Esophagus (tissue), 2 donors: ENCODE data around the gene AGXT2. TPM values are rescaled to one million over a fixed set of nuclear protein-coding genes. Genes with fewer than 3 reads are reported as not detected.

Experiments used
- H3K27ac ChIP-seq, 2 donors: one replicate each; pipeline ENCODE4 v1.5.1; 2013; ENCODE audit warnings: low read depth in 2 of 2, mild to moderate bottlenecking in 2 of 2, inconsistent platforms in 1 of 2, low read length in 1 of 2, moderate library complexity in 1 of 2
- H3K27me3 ChIP-seq, 2 donors: one replicate each; pipeline ENCODE4 v1.6.1; 2013; ENCODE audit warnings: low read length in 2 of 2, control low read depth in 1 of 2, mild to moderate bottlenecking in 1 of 2; ENCODE audit not compliant: insufficient read depth in 2 of 2, control insufficient read depth in 1 of 2
- H3K36me3 ChIP-seq, 2 donors: one replicate each; pipeline ENCODE4 v1.6.1; 2013; ENCODE audit warnings: low read length in 1 of 2; ENCODE audit not compliant: control insufficient read depth in 2 of 2, insufficient read depth in 2 of 2
- H3K4me1 ChIP-seq, 2 donors: one replicate each; pipeline ENCODE4 v1.6.1; 2013; ENCODE audit warnings: low read length in 1 of 2; ENCODE audit not compliant: control insufficient read depth in 2 of 2, insufficient read depth in 2 of 2
- H3K4me3 ChIP-seq, 2 donors: one replicate each; pipeline ENCODE4 v1.5.1; 2013; ENCODE audit warnings: low read length in 2 of 2, mild to moderate bottlenecking in 2 of 2, low read depth in 1 of 2, moderate library complexity in 1 of 2
- H3K9me3 ChIP-seq, 2 donors: one replicate each; pipeline ENCODE4 v1.6.1; 2013; ENCODE audit warnings: mild to moderate bottlenecking in 2 of 2, low read depth in 1 of 2, low read length in 1 of 2, moderate library complexity in 1 of 2; ENCODE audit not compliant: control insufficient read depth in 2 of 2, insufficient read depth in 1 of 2
- WGBS, 2 donors: extraction: QIAGEN DNeasy Blood & Tissue Kit; methylation state at CpG; one replicate each; pipeline ENCODE4 v1.1.7; 2013; 5-methylcytosine and 5-hydroxymethylcytosine counted together
- polyA plus RNA-seq, 2 donors: library from polyadenylated mRNA; stranded (reverse); fragments of 200-250 nt; gene quantifications; one replicate each; pipeline ENCODE4 v1.2.3, GENCODE V29; 2013
- donor health status: healthy with polysubstance abuse.
- donor health status: Bipolar disorder and iron deficiency.

AGXT2 gene
- polyA plus RNA-seq, 2 donors, result not detected

- no peak overlapping the region for H3K4me3 ChIP-seq
- H3K9me3 ChIP-seq, result no peaks in the 10 kb centered on the region
- no peaks in the 10 kb centered on the region for H3K4me1 ChIP-seq
- no peak overlapping the region for H3K27ac ChIP-seq
- H3K27me3 ChIP-seq, result no peaks in the 10 kb centered on the region
- H3K36me3 ChIP-seq, result peaks cover 0 to 2% of the 10 kb centered on the region in 2 donors
- WGBS, 2 donors, result 81 to 100% methylated on average over 1 of the region's 1 CpG
Measured at GRCh38 chr5:34959323-34959722, 88.4 kb downstream of the AGXT2 start.

GRCh38 chr5:34957857-34958690 is 89.7 kb downstream of the AGXT2 start:
- no peaks in the 10 kb centered on the region for H3K9me3 ChIP-seq
- WGBS, 2 donors, result 51 to 53% methylated on average over 5 of the region's 5 CpGs
- no peaks in the 10 kb centered on the region for H3K4me1 ChIP-seq
- H3K27ac ChIP-seq, result no peak overlapping the region
- H3K36me3 ChIP-seq, result peaks cover 0 to 2% of the 10 kb centered on the region in 2 donors
- no peaks in the 10 kb centered on the region for H3K27me3 ChIP-seq
- no peak overlapping the region for H3K4me3 ChIP-seq

DNA sequence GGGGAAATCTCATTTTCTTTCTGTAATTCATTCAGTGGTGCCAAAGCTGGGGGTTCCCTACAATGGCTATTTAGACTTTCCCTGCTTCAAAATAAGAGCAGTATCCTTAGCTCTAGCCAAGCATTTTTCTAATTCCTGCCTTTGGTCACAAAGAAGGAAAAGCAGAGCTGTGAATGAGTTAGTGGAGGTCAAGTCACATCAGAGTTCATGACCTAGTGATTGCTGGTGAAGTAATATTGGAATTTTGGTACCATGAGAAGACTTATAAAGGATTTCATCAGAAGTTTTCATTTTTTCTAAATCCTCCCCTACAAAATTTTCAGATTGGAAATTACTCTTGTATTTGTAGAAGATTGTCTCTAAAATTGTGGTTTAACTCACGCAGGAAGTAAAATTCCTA is 90.4 kb downstream of the AGXT2 start:
- Histone ChIP-seq H3K4me3 (no peak overlapping the region), H3K36me3 (peaks cover 0 to 2% of the 10 kb centered on the region in 2 donors), H3K27me3 (no peaks in the 10 kb centered on the region), H3K4me1 (no peaks in the 10 kb centered on the region), H3K9me3 (no peaks in the 10 kb centered on the region), H3K27ac (no peak overlapping the region)
- WGBS, 2 donors, result 97% methylated on average over 1 of the region's 1 CpG

Other genes starting within 250 kb of the AGXT2 start
- under 1 TPM in 1 of 2 donors, not detected in 1; 0.04 TPM for gene TTC23L, start 208.8 kb downstream of the AGXT2 start, polyA plus RNA-seq
- gene RAD1, start 132.4 kb downstream of the AGXT2 start, polyA plus RNA-seq, result 10 to 100 TPM in 1 of 2 donors, 1 to 10 TPM in 1; 8.0 to 10.5 TPM
- 10 to 100 TPM; 14.9 to 25.6 TPM for gene BRIX1, start 132.2 kb downstream of the AGXT2 start, polyA plus RNA-seq
- 10 to 100 TPM; 24.5 to 24.6 TPM for gene DNAJC21, start 118.4 kb downstream of the AGXT2 start, polyA plus RNA-seq
- under 1 TPM; 0.20 to 0.45 TPM for gene PRLR, start 182.5 kb upstream of the AGXT2 start, polyA plus RNA-seq